ENCODE results near the gene URM1.

Gene URM1

DNA sequence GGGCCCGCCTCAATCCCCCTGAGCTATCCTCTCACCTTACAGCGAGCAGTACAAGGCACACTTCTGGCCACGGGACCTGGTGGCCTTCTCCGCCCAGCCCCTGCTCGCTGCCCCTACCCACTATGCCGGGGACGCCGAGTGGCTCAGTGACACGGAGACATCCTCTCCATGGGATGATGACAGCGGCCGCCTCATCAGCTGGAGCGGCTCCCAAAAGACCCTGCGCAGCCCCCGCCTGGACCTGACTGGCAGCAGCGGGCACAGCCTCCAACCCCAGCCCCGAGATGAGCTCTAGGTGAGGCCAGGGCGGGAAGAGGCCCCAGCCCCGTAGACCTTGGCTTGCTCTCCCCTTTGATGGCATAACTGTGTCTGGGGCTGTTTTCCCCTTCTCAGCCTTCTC lies 64.4 kb downstream of the URM1 start:
- 95 to 96% methylated on average over 14 to 18 of the region's 18 CpGs for WGBS, 2 experiments (ENCODE audit: insufficient coverage in 2 of 2)
- Histone ChIP-seq H3K9me3 (ENCODE audit: control insufficient read depth, low read length) (no peaks in the 10 kb centered on the region), H3K27ac (ENCODE audit: low read depth, low read length, severe bottlenecking) (no peak overlapping the region), H3K4me1 (ENCODE audit: control insufficient read depth, insufficient read depth, low read length, poor library complexity, severe bottlenecking) (no peaks in the 10 kb centered on the region), H3K36me3 (ENCODE audit: control insufficient read depth, insufficient read depth, low read length) (peaks cover 3% of the 10 kb centered on the region), H3K4me3 (ENCODE audit: extremely low read depth, insufficient read depth, low read length, poor library complexity, severe bottlenecking) (no peak overlapping the region)

DNA sequence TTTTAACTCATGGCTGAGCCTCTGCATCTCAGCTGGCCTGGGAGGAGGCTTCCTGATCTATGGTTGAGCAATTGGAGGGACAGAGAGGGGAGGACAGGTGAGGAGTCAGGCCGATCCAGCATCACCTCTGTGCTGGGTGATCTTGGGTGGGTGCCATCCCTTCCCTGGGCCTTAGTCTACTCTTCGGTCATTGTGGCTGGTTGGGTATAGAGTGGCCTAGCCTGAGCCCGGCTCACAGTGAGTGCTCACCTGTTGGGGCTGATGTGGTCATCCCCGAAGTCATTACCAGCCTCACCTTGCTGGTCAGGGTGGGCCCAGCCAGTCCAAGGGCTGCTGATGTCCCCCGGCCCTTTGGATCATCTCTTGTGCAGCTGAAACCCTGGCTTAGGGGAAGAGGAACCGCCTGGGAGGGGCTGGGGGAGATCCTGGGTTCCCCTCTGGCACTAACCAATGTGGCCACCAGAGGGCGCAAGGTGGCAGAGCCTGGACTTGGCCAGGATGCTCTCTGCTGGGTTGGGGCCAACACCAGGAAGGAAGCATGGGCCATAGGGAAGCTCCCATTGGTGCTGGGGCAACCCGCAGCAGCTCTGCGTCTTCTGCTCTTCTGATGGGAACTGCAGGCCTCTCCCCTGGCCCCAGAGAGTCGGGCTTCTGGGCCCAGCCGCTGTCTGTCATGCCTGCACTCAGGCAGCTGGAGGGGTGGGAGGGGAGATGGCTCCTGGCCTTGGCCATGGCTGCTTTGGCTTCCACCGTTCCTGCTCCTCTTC lies 67.4 kb downstream of the URM1 start:
- Histone ChIP-seq H3K27ac (ENCODE audit: low read depth, low read length, severe bottlenecking) (no peak overlapping the region), H3K9me3 (ENCODE audit: control insufficient read depth, low read length) (no peaks in the 10 kb centered on the region), H3K36me3 (ENCODE audit: control insufficient read depth, insufficient read depth, low read length) (peaks cover 3% of the 10 kb centered on the region), H3K4me3 (ENCODE audit: extremely low read depth, insufficient read depth, low read length, poor library complexity, severe bottlenecking) (no peak overlapping the region), H3K4me1 (ENCODE audit: control insufficient read depth, insufficient read depth, low read length, poor library complexity, severe bottlenecking) (no peaks in the 10 kb centered on the region)
- WGBS, 2 experiments (ENCODE audit: insufficient coverage in 2 of 2) = 55 to 85% methylated on average over 7 to 12 of the region's 12 CpGs

DNA sequence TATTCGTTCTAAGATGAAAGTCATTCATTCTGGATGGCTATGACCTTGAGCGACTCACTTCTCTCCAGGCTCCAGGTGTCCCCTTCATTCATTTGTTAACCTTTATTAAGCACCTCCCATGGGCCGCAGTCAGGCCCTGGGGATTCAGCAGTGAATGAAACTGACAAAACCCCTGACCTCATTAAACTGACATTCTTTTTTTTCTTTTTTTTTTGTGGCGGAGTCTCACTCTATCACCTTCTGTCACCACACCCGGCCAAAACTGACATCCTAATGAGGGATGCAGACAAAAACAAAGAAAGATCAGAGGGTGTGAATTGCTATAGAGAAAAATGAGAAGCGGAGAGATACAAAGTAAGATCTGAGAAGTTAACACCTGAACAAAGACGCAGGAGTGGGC lies 68.1 kb downstream of the URM1 start:
- H3K4me1 ChIP-seq (ENCODE audit: control insufficient read depth, insufficient read depth, low read length, poor library complexity, severe bottlenecking) = no peaks in the 10 kb centered on the region
- H3K27ac ChIP-seq (ENCODE audit: low read depth, low read length, severe bottlenecking) = no peak overlapping the region
- H3K4me3 ChIP-seq (ENCODE audit: extremely low read depth, insufficient read depth, low read length, poor library complexity, severe bottlenecking) = no peak overlapping the region
- H3K9me3 ChIP-seq (ENCODE audit: control insufficient read depth, low read length) = no peaks in the 10 kb centered on the region
- peaks cover 3% of the 10 kb centered on the region for H3K36me3 ChIP-seq (ENCODE audit: control insufficient read depth, insufficient read depth, low read length)
- 91 to 100% methylated on average over 4 to 5 of the region's 7 CpGs for WGBS, 2 experiments (ENCODE audit: insufficient coverage in 2 of 2)

Measured in mesodermal cell (in vitro differentiated cells).